A549 (cell line): ENCODE data around the gene STK26.

Source experiments
- CEBPB ChIP-seq, 2 experiments: fragments of >200 bp in 1 of 2; sonication (Bioruptor Twin) in 1 of 2; formaldehyde crosslinking in 1 of 2; IDR thresholded peaks; 2 replicates each; pipeline ENCODE4 v1.6.1; 2012 to 2016
- CHD2 ChIP-seq: fragments of 150-350 bp; IDR thresholded peaks from 2 replicates; pipeline ENCODE4 v1.6.1; 2014; ENCODE audit warnings: low read length; ENCODE audit not compliant: partially characterized antibody
- E2F6 ChIP-seq: IDR thresholded peaks from 2 replicates; pipeline ENCODE4 v1.6.1; 2012; ENCODE audit warnings: low read depth, borderline replicate concordance
- EHF ChIP-seq: fragments of 250-450 bp; sonication (Bioruptor Pico); IDR thresholded peaks from 2 replicates; pipeline ENCODE4 v1.5.0; 2020; ENCODE audit warnings: mild to moderate bottlenecking
- MAZ ChIP-seq: fragments of 150-350 bp; IDR thresholded peaks from 2 replicates; pipeline ENCODE4 v1.6.1; 2014; ENCODE audit warnings: antibody characterized with exemption, low read depth, low read length, borderline replicate concordance
- NFE2L2 ChIP-seq: fragments of 150-350 bp; conservative IDR thresholded peaks from 2 replicates; pipeline ENCODE4 v1.6.1; 2014; ENCODE audit warnings: low read length
- PHF8 ChIP-seq: fragments of 200-600 bp; sonication (generic); IDR thresholded peaks from 2 replicates; pipeline ENCODE4 v1.6.1; 2016; ENCODE audit warnings: low read depth, mild to moderate bottlenecking, antibody characterized with exemption, moderate library complexity, borderline replicate concordance
- POLR2A ChIP-seq: IDR thresholded peaks from 2 replicates; pipeline ENCODE4 v1.6.1; 2012; ENCODE audit warnings: mild to moderate bottlenecking, low read length
- SMC3 ChIP-seq: fragments of >200 bp; sonication (Bioruptor Twin); formaldehyde crosslinking; IDR thresholded peaks from 3 replicates; pipeline ENCODE4 v1.6.1; 2018; ENCODE audit warnings: inconsistent platforms
- TF ChIP-seq, protein P1 (sequence below): fragments of >200 bp; sonication (Bioruptor Twin); formaldehyde crosslinking; IDR thresholded peaks from 3 replicates; pipeline ENCODE4 v1.5.1; 2016

DNA sequence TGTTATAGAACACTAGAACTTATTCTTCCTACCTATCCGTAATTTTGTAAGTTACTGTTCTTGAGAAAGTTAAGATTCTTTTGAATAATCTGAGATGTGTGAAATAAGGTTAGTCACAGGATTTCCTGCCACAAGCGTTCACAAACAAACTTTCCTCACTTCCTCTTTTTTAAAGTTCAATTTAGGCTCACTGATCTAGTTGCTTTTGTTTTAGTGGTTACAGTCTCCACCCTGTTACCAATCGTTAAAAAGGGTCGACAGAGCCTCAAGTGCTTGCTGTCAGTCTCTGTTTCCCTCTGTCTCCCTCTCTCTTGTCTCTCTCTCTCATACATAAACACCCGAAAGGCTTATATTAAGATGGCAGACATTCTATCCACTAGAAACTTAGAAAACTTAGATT lies 35.9 kb upstream of the STK26 start:
- TF ChIP-seq CHD2 (no peak), PHF8 (no peak), SMC3 (no peak), MAZ (no peak), E2F6 (no peak), NFE2L2 (no peak), POLR2A (no peak), EHF (no peak), CEBPB (IDR thresholded peaks at IDR 0.05) (no peak)
- TF ChIP-seq, protein P1, sequence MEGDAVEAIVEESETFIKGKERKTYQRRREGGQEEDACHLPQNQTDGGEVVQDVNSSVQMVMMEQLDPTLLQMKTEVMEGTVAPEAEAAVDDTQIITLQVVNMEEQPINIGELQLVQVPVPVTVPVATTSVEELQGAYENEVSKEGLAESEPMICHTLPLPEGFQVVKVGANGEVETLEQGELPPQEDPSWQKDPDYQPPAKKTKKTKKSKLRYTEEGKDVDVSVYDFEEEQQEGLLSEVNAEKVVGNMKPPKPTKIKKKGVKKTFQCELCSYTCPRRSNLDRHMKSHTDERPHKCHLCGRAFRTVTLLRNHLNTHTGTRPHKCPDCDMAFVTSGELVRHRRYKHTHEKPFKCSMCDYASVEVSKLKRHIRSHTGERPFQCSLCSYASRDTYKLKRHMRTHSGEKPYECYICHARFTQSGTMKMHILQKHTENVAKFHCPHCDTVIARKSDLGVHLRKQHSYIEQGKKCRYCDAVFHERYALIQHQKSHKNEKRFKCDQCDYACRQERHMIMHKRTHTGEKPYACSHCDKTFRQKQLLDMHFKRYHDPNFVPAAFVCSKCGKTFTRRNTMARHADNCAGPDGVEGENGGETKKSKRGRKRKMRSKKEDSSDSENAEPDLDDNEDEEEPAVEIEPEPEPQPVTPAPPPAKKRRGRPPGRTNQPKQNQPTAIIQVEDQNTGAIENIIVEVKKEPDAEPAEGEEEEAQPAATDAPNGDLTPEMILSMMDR, result no peak
